Liver (tissue), 9 donors: Measurements from ENCODE around the gene PCDH19. TPM values are rescaled to one million over a fixed set of nuclear protein-coding genes. Genes with fewer than 3 reads are reported as not detected.

Source experiments
- DNase-seq: peaks from one replicate; pipeline ENCODE4 v3.0.0-alpha.2; 2017; ENCODE audit warnings: low spot score
- H3K27ac ChIP-seq, 2 donors: one replicate each; pipeline ENCODE4 v1.7.0; 2013; ENCODE audit warnings: inconsistent platforms in 2 of 2, low read length in 2 of 2, control low read depth in 1 of 2, low read depth in 1 of 2, mild to moderate bottlenecking in 1 of 2
- H3K27me3 ChIP-seq, 4 donors: one replicate each; pipeline versions ENCODE4 v1.6.1 to v1.7.0; 2013; ENCODE audit warnings: low read length in 3 of 4, inconsistent platforms in 1 of 4, mild to moderate bottlenecking in 1 of 4, moderate library complexity in 1 of 4; ENCODE audit not compliant: control insufficient read depth in 4 of 4, insufficient read depth in 4 of 4
- H3K36me3 ChIP-seq, 4 donors: one replicate each; pipeline versions ENCODE4 v1.6.1 to v1.7.0; 2013; ENCODE audit warnings: low read length in 3 of 4, mild to moderate bottlenecking in 3 of 4, low read depth in 1 of 4, moderate library complexity in 1 of 4; ENCODE audit not compliant: control insufficient read depth in 4 of 4, insufficient read depth in 3 of 4
- H3K4me1 ChIP-seq, 4 donors: one replicate each; pipeline versions ENCODE4 v1.6.1 to v1.7.0; 2013; ENCODE audit warnings: low read length in 3 of 4, mild to moderate bottlenecking in 3 of 4, moderate library complexity in 1 of 4; ENCODE audit not compliant: control insufficient read depth in 4 of 4, insufficient read depth in 4 of 4
- H3K4me3 ChIP-seq, 3 donors: one replicate each; pipeline versions ENCODE4 v1.6.1 to v1.7.0; 2013; ENCODE audit warnings: low read length in 3 of 3, control low read depth in 1 of 3, low read depth in 1 of 3, mild to moderate bottlenecking in 1 of 3
- H3K9ac ChIP-seq, 2 donors: one replicate each; pipeline ENCODE4 v1.7.0; 2013; ENCODE audit warnings: low read length in 2 of 2, mild to moderate bottlenecking in 2 of 2, moderate library complexity in 2 of 2, control low read depth in 1 of 2, low read depth in 1 of 2
- H3K9me3 ChIP-seq, 4 donors: one replicate each; pipeline versions ENCODE4 v1.6.1 to v1.7.0; 2013; ENCODE audit warnings: low read length in 3 of 4; ENCODE audit not compliant: control insufficient read depth in 4 of 4
- EGR1 ChIP-seq, 2 donors: IDR thresholded peaks; 2 replicates each; pipeline ENCODE4 v1.6.1; 2016 to 2018; ENCODE audit warnings: antibody characterized with exemption in 2 of 2, low read depth in 2 of 2
- GABPA ChIP-seq, 2 donors: IDR thresholded peaks in 1 of 2; conservative IDR thresholded peaks in 1 of 2; 2 replicates each; pipeline ENCODE4 v1.6.1; 2016; ENCODE audit warnings: antibody characterized with exemption in 2 of 2, mild to moderate bottlenecking in 1 of 2, moderate library complexity in 1 of 2
- HNF4A ChIP-seq, 2 donors: conservative IDR thresholded peaks; 2 replicates each; pipeline ENCODE4 v1.6.1; 2016; ENCODE audit warnings: antibody characterized with exemption in 2 of 2, mild to moderate bottlenecking in 2 of 2
- HNF4G ChIP-seq: IDR thresholded peaks from 2 replicates; pipeline ENCODE4 v1.6.1; 2016; ENCODE audit warnings: antibody characterized with exemption
- JUND ChIP-seq, 2 donors: IDR thresholded peaks; 2 replicates each; pipeline ENCODE4 v1.6.1; 2016; ENCODE audit warnings: antibody characterized with exemption in 2 of 2
- NR2F2 ChIP-seq: IDR thresholded peaks from 2 replicates; pipeline ENCODE4 v1.6.1; 2016; ENCODE audit warnings: antibody characterized with exemption
- RAD21 ChIP-seq, 2 donors: IDR thresholded peaks; 2 replicates each; pipeline ENCODE4 v1.6.1; 2016; ENCODE audit warnings: antibody characterized with exemption in 2 of 2, mild to moderate bottlenecking in 2 of 2
- RXRA ChIP-seq, 2 donors: IDR thresholded peaks; 2 replicates each; pipeline ENCODE4 v1.6.1; 2017 to 2018; ENCODE audit warnings: antibody characterized with exemption in 2 of 2, mild to moderate bottlenecking in 1 of 2
- SP1 ChIP-seq: IDR thresholded peaks from 2 replicates; pipeline ENCODE4 v1.6.1; 2018; ENCODE audit warnings: antibody characterized with exemption, mild to moderate bottlenecking
- TAF1 ChIP-seq: conservative IDR thresholded peaks from 2 replicates; pipeline ENCODE4 v1.6.1; 2016; ENCODE audit warnings: antibody characterized with exemption, mild to moderate bottlenecking
- YY1 ChIP-seq: IDR thresholded peaks from 2 replicates; pipeline ENCODE4 v1.6.1; 2016; ENCODE audit warnings: antibody characterized with exemption, mild to moderate bottlenecking
- WGBS: extraction: QIAGEN DNeasy Blood & Tissue Kit; methylation state at CpG from one replicate; pipeline ENCODE4 v1.1.7; 2013; 5-methylcytosine and 5-hydroxymethylcytosine counted together
- polyA plus RNA-seq, 2 donors: library from polyadenylated mRNA; stranded (reverse) in 1 of 2; unstranded in 1 of 2; fragments of 200-250 nt in 1 of 2; fragments of >200 nt in 1 of 2; fragmentation: Nextera tagmentation in 1 of 2; extraction: Ambion mirVana in 1 of 2; gene quantifications; one replicate each; pipeline versions ENCODE4 v1.2.1 to v1.2.3, GENCODE V29; 2013 to 2015
- total RNA-seq, 2 donors: library from RNA; depleted of rRNA; stranded (reverse); fragments of >200 nt; gene quantifications; one replicate each; pipeline ENCODE4 v1.2.3, GENCODE V29; 2014
- TF ChIP-seq, protein P1 (sequence below): IDR thresholded peaks from 2 replicates; pipeline ENCODE4 v1.6.1; 2016; ENCODE audit warnings: antibody characterized with exemption
- TF ChIP-seq, protein P2 (sequence below): IDR thresholded peaks from 2 replicates; pipeline ENCODE4 v1.6.1; 2016; ENCODE audit warnings: antibody characterized with exemption
- TF ChIP-seq, protein P3 (sequence below): IDR thresholded peaks from 2 replicates; pipeline ENCODE4 v1.6.1; 2016; ENCODE audit warnings: antibody characterized with exemption
- donor health status: healthy.
- donor health status: healthy.
- donor health status: healthy.
- donor health status: healthy.
- donor health status: healthy.

The PCDH19 gene
- total and polyA plus RNA-seq, 4 donors, result 0.03 to 0.44 (median 0.17) TPM; not detected in 1

DNA sequence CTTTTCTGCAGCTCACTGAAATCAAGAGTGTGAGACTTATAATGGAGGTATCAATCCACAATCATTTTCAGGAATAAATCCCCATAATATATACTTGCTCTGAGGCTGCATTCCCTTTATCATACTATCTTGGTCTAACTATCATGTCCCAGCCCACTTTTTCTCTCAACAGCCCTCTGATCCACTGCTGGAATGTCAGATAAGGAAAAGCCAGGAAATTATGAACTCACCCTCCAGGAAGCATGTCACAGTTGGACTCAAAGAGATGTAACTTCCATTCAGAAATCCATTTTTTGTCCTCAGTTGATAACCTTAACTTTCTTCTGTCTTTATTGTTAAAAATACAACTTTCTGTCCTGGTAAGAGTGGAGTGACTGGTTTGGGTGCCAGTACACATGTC is 144.9 kb downstream of the PCDH19 start:
- Histone ChIP-seq H3K36me3 (no peaks in the 10 kb centered on the region), H3K9me3 (no peaks in the 10 kb centered on the region), H3K27ac (no peak overlapping the region), H3K9ac (no peak overlapping the region), H3K27me3 (peaks cover 0 to 3% (median 0%) of the 10 kb centered on the region in 4 donors), H3K4me1 (no peaks in the 10 kb centered on the region), H3K4me3 (no peak overlapping the region)
- TF ChIP-seq, protein P1, sequence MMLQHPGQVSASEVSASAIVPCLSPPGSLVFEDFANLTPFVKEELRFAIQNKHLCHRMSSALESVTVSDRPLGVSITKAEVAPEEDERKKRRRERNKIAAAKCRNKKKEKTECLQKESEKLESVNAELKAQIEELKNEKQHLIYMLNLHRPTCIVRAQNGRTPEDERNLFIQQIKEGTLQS, result no peak
- TF ChIP-seq, protein P2, sequence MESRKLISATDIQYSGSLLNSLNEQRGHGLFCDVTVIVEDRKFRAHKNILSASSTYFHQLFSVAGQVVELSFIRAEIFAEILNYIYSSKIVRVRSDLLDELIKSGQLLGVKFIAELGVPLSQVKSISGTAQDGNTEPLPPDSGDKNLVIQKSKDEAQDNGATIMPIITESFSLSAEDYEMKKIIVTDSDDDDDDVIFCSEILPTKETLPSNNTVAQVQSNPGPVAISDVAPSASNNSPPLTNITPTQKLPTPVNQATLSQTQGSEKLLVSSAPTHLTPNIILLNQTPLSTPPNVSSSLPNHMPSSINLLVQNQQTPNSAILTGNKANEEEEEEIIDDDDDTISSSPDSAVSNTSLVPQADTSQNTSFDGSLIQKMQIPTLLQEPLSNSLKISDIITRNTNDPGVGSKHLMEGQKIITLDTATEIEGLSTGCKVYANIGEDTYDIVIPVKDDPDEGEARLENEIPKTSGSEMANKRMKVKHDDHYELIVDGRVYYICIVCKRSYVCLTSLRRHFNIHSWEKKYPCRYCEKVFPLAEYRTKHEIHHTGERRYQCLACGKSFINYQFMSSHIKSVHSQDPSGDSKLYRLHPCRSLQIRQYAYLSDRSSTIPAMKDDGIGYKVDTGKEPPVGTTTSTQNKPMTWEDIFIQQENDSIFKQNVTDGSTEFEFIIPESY, result no peak
- TF ChIP-seq EGR1 (IDR thresholded peaks at IDR 0.05; ENCODE audit: low read depth in 2 of 2), result no peak
- TF ChIP-seq, protein P3, sequence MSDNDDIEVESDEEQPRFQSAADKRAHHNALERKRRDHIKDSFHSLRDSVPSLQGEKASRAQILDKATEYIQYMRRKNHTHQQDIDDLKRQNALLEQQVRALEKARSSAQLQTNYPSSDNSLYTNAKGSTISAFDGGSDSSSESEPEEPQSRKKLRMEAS, result no peak
- no peak for DNase-seq

DNA sequence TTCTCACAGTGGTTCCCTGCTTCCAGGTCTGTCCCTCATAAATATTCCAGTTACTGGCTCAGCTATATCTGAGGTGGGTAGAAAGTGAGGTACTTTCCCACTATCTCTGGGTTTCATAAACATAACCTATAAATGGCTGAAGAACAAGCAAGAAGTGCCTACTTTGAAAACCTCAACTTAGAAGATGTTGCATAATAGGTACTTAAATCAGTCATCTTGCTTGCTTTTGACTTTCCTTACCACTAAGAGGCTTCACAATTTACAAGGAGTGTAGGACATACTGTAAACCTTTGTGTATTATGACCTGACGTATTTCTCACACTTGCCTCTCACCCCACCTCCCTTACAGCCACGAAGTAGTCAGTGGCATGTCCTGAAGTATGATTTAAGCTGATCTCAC is 145.9 kb downstream of the PCDH19 start:
- Histone ChIP-seq H3K27me3 (peaks cover 0 to 3% (median 0%) of the 10 kb centered on the region in 4 donors), H3K9me3 (no peaks in the 10 kb centered on the region), H3K36me3 (no peaks in the 10 kb centered on the region), H3K9ac (no peak overlapping the region), H3K27ac (no peak overlapping the region), H3K4me3 (no peak overlapping the region), H3K4me1 (no peaks in the 10 kb centered on the region)
- 44% methylated on average over 2 of the region's 2 CpGs for WGBS
- no peak for TF ChIP-seq HNF4A (conservative IDR thresholded peaks at IDR 0.05)
- no peak for TF ChIP-seq NR2F2
- no peak for TF ChIP-seq GABPA (IDR thresholded peaks at IDR 0.05 in 1 of 2, conservative IDR thresholded peaks at IDR 0.05 in 1 of 2)
- TF ChIP-seq TAF1, result no peak
- no peak for TF ChIP-seq RAD21 (IDR thresholded peaks at IDR 0.05)
- TF ChIP-seq YY1, result no peak
- TF ChIP-seq, protein P2, result no peak
- TF ChIP-seq HNF4G, result no peak
- no peak for DNase-seq

DNA sequence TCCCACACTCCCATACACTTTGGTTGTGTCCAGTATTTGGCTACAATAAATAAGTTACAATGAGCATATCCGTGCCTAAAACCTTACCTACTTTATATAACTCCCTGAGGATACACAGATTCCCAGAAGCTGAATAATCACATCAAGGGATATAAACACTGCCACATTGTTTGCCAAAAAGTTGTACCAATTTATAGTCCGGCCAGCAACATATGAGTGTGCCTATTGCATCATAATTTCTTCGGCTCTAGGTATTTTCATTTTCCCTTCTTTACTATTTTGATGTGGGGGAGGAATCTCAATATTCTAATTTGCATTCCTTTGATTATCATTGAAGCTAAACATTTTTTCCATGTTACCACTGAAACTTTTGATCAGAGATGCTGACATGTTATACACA is 146.4 kb downstream of the PCDH19 start:
- Histone ChIP-seq H3K9me3 (no peaks in the 10 kb centered on the region), H3K27me3 (peaks cover 0 to 3% (median 0%) of the 10 kb centered on the region in 4 donors), H3K36me3 (no peaks in the 10 kb centered on the region), H3K27ac (no peak overlapping the region), H3K9ac (no peak overlapping the region), H3K4me3 (no peak overlapping the region), H3K4me1 (no peaks in the 10 kb centered on the region)
- 68% methylated on average over 3 of the region's 3 CpGs for WGBS
- DNase-seq, result no peak
- TF ChIP-seq, protein P3, result no peak
- TF ChIP-seq SP1 (no peak), YY1 (no peak), HNF4G (no peak), TAF1 (no peak), NR2F2 (no peak), RXRA (IDR thresholded peaks at IDR 0.05) (no peak), RAD21 (IDR thresholded peaks at IDR 0.05) (no peak), JUND (IDR thresholded peaks at IDR 0.05) (no peak)
- TF ChIP-seq, protein P1, result no peak
